ENCODE measurements around the gene CYP3A4.

The CYP3A4 gene

GRCh38 chr7:99825873-99826272 is 41.9 kb upstream of the CYP3A4 start:
- no peak overlapping the region for H3K4me3 ChIP-seq (replicated peaks; ENCODE audit: low read depth, low read length)
- TF ChIP-seq CTCF (IDR thresholded peaks at IDR 0.05; ENCODE audit: low read depth, low read length, missing control alignments), result no peak
- DNase-seq (ENCODE audit: extremely low read depth, low read depth), result no peak

GRCh38 chr7:99825452-99825851 is 41.5 kb upstream of the CYP3A4 start:
- no peak overlapping the region for H3K4me3 ChIP-seq (replicated peaks; ENCODE audit: low read depth, low read length)
- TF ChIP-seq CTCF (IDR thresholded peaks at IDR 0.05; ENCODE audit: low read depth, low read length, missing control alignments), result no peak
- DNase-seq (ENCODE audit: extremely low read depth, low read depth), result no peak

GRCh38 chr7:99824091-99824490 is 40.1 kb upstream of the CYP3A4 start:
- TF ChIP-seq CTCF (IDR thresholded peaks at IDR 0.05; ENCODE audit: low read depth, low read length, missing control alignments), result no peak
- DNase-seq (ENCODE audit: extremely low read depth, low read depth), result no peak
- no peak overlapping the region for H3K4me3 ChIP-seq (replicated peaks; ENCODE audit: low read depth, low read length)

GRCh38 chr7:99822731-99823718 is 39.0 kb upstream of the CYP3A4 start:
- no peak for TF ChIP-seq CTCF (IDR thresholded peaks at IDR 0.05; ENCODE audit: low read depth, low read length, missing control alignments)
- no peak overlapping the region for H3K4me3 ChIP-seq (replicated peaks; ENCODE audit: low read depth, low read length)
- DNase-seq (ENCODE audit: extremely low read depth, low read depth), result no peak

- DNase-seq (ENCODE audit: extremely low read depth, low read depth), result no peak
- no peak for TF ChIP-seq CTCF (IDR thresholded peaks at IDR 0.05; ENCODE audit: low read depth, low read length, missing control alignments)
- H3K4me3 ChIP-seq (replicated peaks; ENCODE audit: low read depth, low read length), result no peak overlapping the region
Measured at GRCh38 chr7:99820408-99821027, 36.5 kb upstream of the CYP3A4 start.

- no peak for TF ChIP-seq CTCF (IDR thresholded peaks at IDR 0.05; ENCODE audit: low read depth, low read length, missing control alignments)
- H3K4me3 ChIP-seq (replicated peaks; ENCODE audit: low read depth, low read length), result no peak overlapping the region
- DNase-seq (ENCODE audit: extremely low read depth, low read depth), result no peak
Measured at GRCh38 chr7:99808766-99809165, 24.8 kb upstream of the CYP3A4 start.
